H9 (cell line): Measurements from ENCODE around the gene MCF2L. TPM values are rescaled to one million over a fixed set of nuclear protein-coding genes. Genes with fewer than 3 reads are reported as not detected.

ENCODE experiments used
- DNase-seq: peaks from one replicate; pipeline ENCODE4 v3.0.0-alpha.2; 2017
- H2AFZ ChIP-seq: one replicate; pipeline ENCODE4 v1.6.1; 2013; ENCODE audit warnings: mild to moderate bottlenecking, low read length, control low read depth, moderate library complexity
- H2AK5ac ChIP-seq: 2 replicates; pipeline ENCODE4 v1.6.1; 2013; ENCODE audit warnings: low read length, control low read depth, mixed read lengths; ENCODE audit not compliant: insufficient read length
- H2BK120ac ChIP-seq: one replicate; pipeline ENCODE4 v1.6.1; 2013; ENCODE audit warnings: low read depth, mild to moderate bottlenecking, low read length, control low read depth, inconsistent platforms; ENCODE audit not compliant: poor library complexity, severe bottlenecking
- H2BK12ac ChIP-seq: 2 replicates; pipeline ENCODE4 v1.6.1; 2013; ENCODE audit warnings: low read length, control low read depth, mixed read lengths, low read depth; ENCODE audit not compliant: insufficient read length
- H2BK15ac ChIP-seq: 2 replicates; pipeline ENCODE4 v1.6.1; 2013; ENCODE audit warnings: low read depth, low read length, control low read depth
- H2BK20ac ChIP-seq: one replicate; pipeline ENCODE4 v1.6.1; 2013; ENCODE audit warnings: low read depth, mild to moderate bottlenecking, low read length, control low read depth, inconsistent platforms; ENCODE audit not compliant: poor library complexity, severe bottlenecking
- H2BK5ac ChIP-seq: 2 replicates; pipeline ENCODE4 v1.6.1; 2013; ENCODE audit warnings: low read length, control low read depth, mixed read lengths; ENCODE audit not compliant: insufficient read length
- H3K14ac ChIP-seq: 2 replicates; pipeline ENCODE4 v1.6.1; 2013; ENCODE audit warnings: low read length, control low read depth; ENCODE audit not compliant: insufficient read depth
- H3K18ac ChIP-seq: 2 replicates; pipeline ENCODE4 v1.6.1; 2013; ENCODE audit warnings: low read depth, mild to moderate bottlenecking, mixed read lengths, low read length, control low read depth; ENCODE audit not compliant: insufficient read length
- H3K23ac ChIP-seq: 2 replicates; pipeline ENCODE4 v1.6.1; 2013; ENCODE audit warnings: low read length, control low read depth, mixed read lengths, low read depth; ENCODE audit not compliant: insufficient read length
- H3K23me2 ChIP-seq: 2 replicates; pipeline ENCODE4 v1.6.1; 2013; ENCODE audit warnings: low read depth, mild to moderate bottlenecking, mixed read lengths, low read length, control low read depth; ENCODE audit not compliant: insufficient read length, poor library complexity, severe bottlenecking
- H3K27ac ChIP-seq: 2 replicates; pipeline ENCODE4 v1.5.1; 2013; ENCODE audit warnings: low read length, control low read depth, mixed read lengths, low read depth; ENCODE audit not compliant: insufficient read length
- H3K27me3 ChIP-seq: 2 replicates; pipeline ENCODE4 v1.6.1; 2013; ENCODE audit warnings: low read length, control low read depth, inconsistent platforms; ENCODE audit not compliant: insufficient read depth
- H3K4ac ChIP-seq: 2 replicates; pipeline ENCODE4 v1.6.1; 2013; ENCODE audit warnings: low read depth, mild to moderate bottlenecking, control low read depth, inconsistent platforms, low read length, moderate library complexity
- H3K4me1 ChIP-seq: 2 replicates; pipeline ENCODE4 v1.6.1; 2013; ENCODE audit warnings: low read length, control low read depth, inconsistent platforms; ENCODE audit not compliant: insufficient read depth
- H3K4me2 ChIP-seq: 2 replicates; pipeline ENCODE4 v1.6.1; 2013; ENCODE audit warnings: low read length, control low read depth, mixed read lengths; ENCODE audit not compliant: insufficient read length, insufficient read depth
- H3K56ac ChIP-seq: 2 replicates; pipeline ENCODE4 v1.6.1; 2013; ENCODE audit warnings: low read depth, mild to moderate bottlenecking, mixed read lengths, low read length, control low read depth; ENCODE audit not compliant: insufficient read length
- H3K79me1 ChIP-seq: 2 replicates; pipeline ENCODE4 v1.6.1; 2013; ENCODE audit warnings: low read depth, mild to moderate bottlenecking, moderate library complexity, low read length, control low read depth, inconsistent platforms; ENCODE audit not compliant: insufficient read depth, poor library complexity, severe bottlenecking
- H3K79me2 ChIP-seq: 2 replicates; pipeline ENCODE4 v1.6.1; 2013; ENCODE audit warnings: low read length, control low read depth, inconsistent platforms; ENCODE audit not compliant: insufficient read depth
- H3K9ac ChIP-seq: 2 replicates; pipeline ENCODE4 v1.6.1; 2013; ENCODE audit warnings: low read length, control low read depth, mixed read lengths; ENCODE audit not compliant: insufficient read length; ENCODE audit errors: extremely low read depth
- H3K9me3 ChIP-seq: one replicate; pipeline ENCODE4 v1.6.1; 2013; ENCODE audit warnings: low read depth, low read length, inconsistent platforms; ENCODE audit not compliant: control insufficient read depth
- H3T11ph ChIP-seq: one replicate; pipeline ENCODE4 v1.6.1; 2013; ENCODE audit warnings: mild to moderate bottlenecking, low read length, control low read depth, inconsistent platforms
- H4K20me1 ChIP-seq: one replicate; pipeline ENCODE4 v1.6.1; 2013; ENCODE audit not compliant: control insufficient read depth, insufficient read length, insufficient read depth
- H4K5ac ChIP-seq: 2 replicates; pipeline ENCODE4 v1.6.1; 2013; ENCODE audit warnings: low read depth, mild to moderate bottlenecking, mixed read lengths, low read length, control low read depth; ENCODE audit not compliant: insufficient read length
- H4K8ac ChIP-seq: replicated peaks from 2 replicates; pipeline ENCODE4 v1.6.1; 2013; ENCODE audit warnings: low read length, control low read depth, mixed read lengths, low read depth; ENCODE audit not compliant: insufficient read length
- H4K91ac ChIP-seq: 2 replicates; pipeline ENCODE4 v1.6.1; 2013; ENCODE audit warnings: low read depth, mild to moderate bottlenecking, moderate library complexity, mixed read lengths, low read length, control low read depth; ENCODE audit not compliant: insufficient read length
- H3K27ac Mint-ChIP-seq, 3 experiments: 2 replicates in 2 of 3; 3 replicates in 1 of 3; pipeline ENCODE4 v1.8.0; 2020 to 2021; ENCODE audit warnings: mixed read lengths in 3 of 3, mild to moderate bottlenecking in 1 of 3, moderate library complexity in 1 of 3
- H3K27me3 Mint-ChIP-seq: 2 replicates; pipeline ENCODE4 v1.8.0; 2021; ENCODE audit warnings: low read depth, mild to moderate bottlenecking, moderate library complexity, mixed read lengths
- H3K36me3 Mint-ChIP-seq, 3 experiments: 2 replicates in 2 of 3; 3 replicates in 1 of 3; pipeline ENCODE4 v1.8.0; 2020 to 2021; ENCODE audit warnings: low read depth in 3 of 3, mixed read lengths in 3 of 3; ENCODE audit not compliant: insufficient read depth in 1 of 3
- H3K4me1 Mint-ChIP-seq, 2 experiments: 2 replicates each; pipeline ENCODE4 v1.8.0; 2020; ENCODE audit warnings: mixed read lengths in 2 of 2
- H3K4me3 Mint-ChIP-seq, 2 experiments: 2 replicates in 1 of 2; 3 replicates in 1 of 2; pipeline ENCODE4 v1.8.0; 2020 to 2021; ENCODE audit warnings: mild to moderate bottlenecking in 2 of 2, mixed read lengths in 2 of 2, moderate library complexity in 1 of 2
- H3K9me3 Mint-ChIP-seq, 2 experiments: 2 replicates in 1 of 2; 3 replicates in 1 of 2; pipeline ENCODE4 v1.8.0; 2020; ENCODE audit warnings: mild to moderate bottlenecking in 2 of 2, mixed read lengths in 2 of 2, moderate library complexity in 1 of 2
- WGBS: extraction: QIAGEN DNeasy Blood & Tissue Kit; methylation state at CpG from one replicate; pipeline ENCODE4 v1.1.7; 2013; ENCODE audit warnings: missing lambda C conversion rate, low lambda C conversion rate, mixed read lengths; ENCODE audit not compliant: insufficient read length; ENCODE audit errors: extremely low coverage; 5-methylcytosine and 5-hydroxymethylcytosine counted together
- total RNA-seq: library from RNA; stranded (reverse); gene quantifications from 2 replicates; pipeline ENCODE4 v1.2.1, GENCODE V29; 2021
- TF ChIP-seq, protein P1 (sequence below): fragments of 200-600 bp; sonication (generic); conservative IDR thresholded peaks from 3 replicates; pipeline ENCODE4 v1.8.0; 2021; ENCODE audit warnings: antibody characterized with exemption, mild to moderate bottlenecking

MCF2L gene
- total RNA-seq, 1 experiment from 2014 or later, result 18.5 TPM

DNA sequence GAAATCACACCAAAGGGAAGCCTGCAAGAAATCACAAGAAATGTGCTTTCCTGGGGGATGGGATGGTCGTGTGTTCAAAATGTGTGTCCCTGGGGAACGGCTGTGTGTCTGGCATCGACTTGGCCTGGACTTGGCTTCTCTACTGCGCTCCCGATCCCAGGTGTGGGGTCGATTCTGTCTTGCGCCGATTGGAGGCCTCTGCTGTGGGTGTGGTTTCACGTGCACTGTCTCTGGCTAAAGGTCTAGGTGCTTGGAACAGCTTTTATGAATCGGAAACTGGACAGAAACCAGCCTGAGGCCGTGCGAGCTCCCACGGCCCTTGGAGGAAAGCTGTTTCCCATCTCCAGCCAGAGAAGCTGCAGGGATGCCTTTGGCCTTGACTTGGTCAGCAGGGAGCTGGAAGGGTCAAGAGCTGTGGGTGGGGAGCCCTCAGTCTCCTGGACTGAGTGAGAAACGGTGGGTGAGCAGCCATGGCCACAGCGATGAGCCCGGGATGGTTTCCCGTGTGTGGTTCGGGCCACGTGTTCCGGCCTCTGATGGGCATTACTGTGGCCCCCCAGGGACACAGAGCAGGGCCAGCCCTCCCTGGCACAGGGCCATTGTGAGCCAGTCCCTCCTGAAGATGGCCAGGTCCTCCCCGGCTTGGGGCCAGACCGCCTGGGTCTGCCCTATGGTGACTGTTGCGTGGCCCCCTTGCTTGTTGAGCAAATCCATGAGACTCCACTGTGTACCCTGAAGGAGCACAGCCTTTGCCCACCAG lies 29.7 kb downstream of the MCF2L start:
- H2BK20ac ChIP-seq, result no peak overlapping the region
- no peaks in the 10 kb centered on the region for H4K20me1 ChIP-seq
- Mint-ChIP-seq H3K9me3 (no peaks in the 10 kb centered on the region), H3K4me1 (peaks cover 0 to 14% of the 10 kb centered on the region in 2 experiments; a peak in 1 of 4 replicates), H3K27ac (no peak overlapping the region; a peak in 1 of 7 replicates), H3K27me3 (peaks cover under 1% of the 10 kb centered on the region; the same call in 1 of the 2 replicates), H3K4me3 (no peak overlapping the region), H3K36me3 (no peaks in the 10 kb centered on the region; a peak in 1 of 7 replicates)
- no peaks in the 10 kb centered on the region for H3K9me3 ChIP-seq
- H3K23me2 ChIP-seq, result no peaks in the 10 kb centered on the region
- WGBS, result no CpG with 5 or more reads among the region's 23 CpGs
- H3T11ph ChIP-seq, result no peak overlapping the region
- TF ChIP-seq, protein P1, sequence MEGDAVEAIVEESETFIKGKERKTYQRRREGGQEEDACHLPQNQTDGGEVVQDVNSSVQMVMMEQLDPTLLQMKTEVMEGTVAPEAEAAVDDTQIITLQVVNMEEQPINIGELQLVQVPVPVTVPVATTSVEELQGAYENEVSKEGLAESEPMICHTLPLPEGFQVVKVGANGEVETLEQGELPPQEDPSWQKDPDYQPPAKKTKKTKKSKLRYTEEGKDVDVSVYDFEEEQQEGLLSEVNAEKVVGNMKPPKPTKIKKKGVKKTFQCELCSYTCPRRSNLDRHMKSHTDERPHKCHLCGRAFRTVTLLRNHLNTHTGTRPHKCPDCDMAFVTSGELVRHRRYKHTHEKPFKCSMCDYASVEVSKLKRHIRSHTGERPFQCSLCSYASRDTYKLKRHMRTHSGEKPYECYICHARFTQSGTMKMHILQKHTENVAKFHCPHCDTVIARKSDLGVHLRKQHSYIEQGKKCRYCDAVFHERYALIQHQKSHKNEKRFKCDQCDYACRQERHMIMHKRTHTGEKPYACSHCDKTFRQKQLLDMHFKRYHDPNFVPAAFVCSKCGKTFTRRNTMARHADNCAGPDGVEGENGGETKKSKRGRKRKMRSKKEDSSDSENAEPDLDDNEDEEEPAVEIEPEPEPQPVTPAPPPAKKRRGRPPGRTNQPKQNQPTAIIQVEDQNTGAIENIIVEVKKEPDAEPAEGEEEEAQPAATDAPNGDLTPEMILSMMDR, result no peak
- H2AK5ac ChIP-seq, result no peak overlapping the region
- H3K4me2 ChIP-seq, result no peak overlapping the region
- H3K79me1 ChIP-seq, result no peaks in the 10 kb centered on the region
- H3K56ac ChIP-seq, result no peak overlapping the region
- H2AFZ ChIP-seq, result no peak overlapping the region
- no peak overlapping the region for H4K5ac ChIP-seq
- H3K4ac ChIP-seq, result no peak overlapping the region
- no peaks in the 10 kb centered on the region for H3K79me2 ChIP-seq
- H3K14ac ChIP-seq, result no peak overlapping the region; the same call in 1 of the 2 replicates
- no peak overlapping the region for H3K18ac ChIP-seq
- H3K4me1 ChIP-seq, result no peaks in the 10 kb centered on the region
- H2BK120ac ChIP-seq, result no peak overlapping the region
- DNase-seq, result no peak
- H4K8ac ChIP-seq, result no peak overlapping the region
- no peak overlapping the region for H2BK12ac ChIP-seq
- H3K9ac ChIP-seq, result no peak overlapping the region
- no peak overlapping the region for H2BK15ac ChIP-seq
- no peak overlapping the region for H4K91ac ChIP-seq
- H3K27me3 ChIP-seq, result no peaks in the 10 kb centered on the region
- no peak overlapping the region for H3K27ac ChIP-seq
- H3K23ac ChIP-seq, result no peak overlapping the region
- no peak overlapping the region for H2BK5ac ChIP-seq
